GM12878 (cell line): ENCODE data around the gene AP3M1. TPM values are rescaled to one million over a fixed set of nuclear protein-coding genes. Genes with fewer than 3 reads are reported as not detected.
A peak's percentile ranks its signal among the peaks of the same experiment; 100 is the strongest.

ENCODE experiments used
- ATAC-seq: fragments of 200-7000 bp; cut with Tn5 transposase; 3 replicates; pipeline ENCODE4 v1.9.1; 2020; ENCODE audit warnings: mild to moderate bottlenecking, moderate library complexity
- BruUV-seq: library from RNA; stranded (reverse); fragments of 400-500 nt; replicated peaks from 2 replicates; lab custom pipeline; 2021; lab: Mats Ljungman, UMichigan
- CTCF ChIA-PET: fragments of 300-600 bp; sonication (Branson Sonifier 250); formaldehyde crosslinking; extraction: SDS; loops from one replicate; lab custom pipeline; 2021; ENCODE audit warnings: inconsistent platforms; lab: Yijun Ruan, JAX
- POLR2A ChIA-PET: fragments of 350-600 bp; formaldehyde crosslinking; extraction: SDS; loops from one replicate; lab custom pipeline; 2021; ENCODE audit warnings: inconsistent platforms; lab: Charles Lee
- RAD21 ChIA-PET: fragments of 300-600 bp; sonication (Branson Sonifier 250); formaldehyde crosslinking; loops from one replicate; lab custom pipeline; 2023; ENCODE audit warnings: antibody characterized with exemption; ENCODE audit not compliant: unreplicated experiment; lab: Charles Lee
- SMC1A ChIA-PET: fragments of 300-600 bp; sonication (Branson Sonifier 250); formaldehyde crosslinking; loops from one replicate; lab custom pipeline; 2023; ENCODE audit not compliant: unreplicated experiment, uncharacterized antibody; lab: Charles Lee
- DNase-seq: peaks from one replicate; pipeline ENCODE4 v3.0.0-alpha.2; 2011; ENCODE audit warnings: low read depth, low spot score
- FAIRE-seq: peaks from 3 replicates; lab custom pipeline; 2011; peaks lifted over from hg19 to GRCh38; lab: Jason Lieb, UNC
- H2AFZ ChIP-seq: 2 replicates; pipeline ENCODE4 v1.6.0; 2011; ENCODE audit warnings: low read depth, low read length, control low read depth; ENCODE audit not compliant: control insufficient read depth
- H3K27ac ChIP-seq: 2 replicates; pipeline ENCODE4 v1.5.1; 2011; ENCODE audit warnings: control low read depth; ENCODE audit not compliant: control insufficient read depth, insufficient read depth
- H3K27me3 ChIP-seq, 2 experiments: replicated peaks in 1 of 2; 2 replicates each; pipeline versions ENCODE4 v1.6.0 to v1.6.1; 2011; ENCODE audit warnings: low read length in 1 of 2; ENCODE audit not compliant: control insufficient read depth in 2 of 2, insufficient read depth in 2 of 2
- H3K36me3 ChIP-seq, 2 experiments: 2 replicates each; pipeline ENCODE4 v1.5.1; 2011; ENCODE audit warnings: low read length in 1 of 2; ENCODE audit not compliant: control insufficient read depth in 2 of 2, insufficient read depth in 2 of 2
- H3K4me1 ChIP-seq: 2 replicates; pipeline ENCODE4 v1.6.1; 2011; ENCODE audit warnings: mild to moderate bottlenecking, low read length, moderate library complexity, mixed read lengths; ENCODE audit not compliant: control insufficient read depth, insufficient read depth
- H3K4me2 ChIP-seq: 2 replicates; pipeline ENCODE4 v1.6.0; 2011; ENCODE audit warnings: control low read depth; ENCODE audit not compliant: control insufficient read depth, insufficient read depth
- H3K4me3 ChIP-seq: fragments of 200-600 bp; sonication (generic); 2 replicates; pipeline ENCODE4 v1.5.1; 2016
- H3K79me2 ChIP-seq: 2 replicates; pipeline ENCODE4 v1.6.0; 2011; ENCODE audit warnings: low read length; ENCODE audit not compliant: control insufficient read depth, insufficient read depth
- H3K9ac ChIP-seq: 2 replicates; pipeline ENCODE4 v1.8.0; 2011; ENCODE audit warnings: low read length, control low read depth, mixed read lengths; ENCODE audit not compliant: control insufficient read depth, insufficient read depth
- H3K9me3 ChIP-seq: replicated peaks from 3 replicates; pipeline ENCODE4 v1.5.1; 2011; ENCODE audit warnings: mild to moderate bottlenecking, low read length; ENCODE audit not compliant: control insufficient read depth, insufficient read depth
- H4K20me1 ChIP-seq: 2 replicates; pipeline ENCODE4 v1.6.0; 2011; ENCODE audit not compliant: control insufficient read depth, insufficient read depth
- ESRRA ChIP-seq: IDR thresholded peaks from 2 replicates; pipeline ENCODE4 v1.6.1; 2012; ENCODE audit warnings: mild to moderate bottlenecking, low read length, improper control_type of control experiment
- FOXK2 ChIP-seq: fragments of 450-650 bp; IDR thresholded peaks from 2 replicates; pipeline ENCODE4 v1.6.1; 2017; ENCODE audit warnings: mild to moderate bottlenecking, moderate library complexity
- NBN ChIP-seq: fragments of 450-650 bp; IDR thresholded peaks from 2 replicates; pipeline ENCODE4 v1.6.1; 2016
- NRF1 ChIP-seq: conservative IDR thresholded peaks from 2 replicates; pipeline ENCODE4 v1.6.1; 2011; ENCODE audit warnings: mild to moderate bottlenecking, low read depth, low read length, improper control_type of control experiment
- PAX8 ChIP-seq: fragments of 450-650 bp; IDR thresholded peaks from 2 replicates; pipeline ENCODE4 v1.6.1; 2017; ENCODE audit warnings: mild to moderate bottlenecking, moderate library complexity
- POLR2AphosphoS2 ChIP-seq: IDR thresholded peaks from 2 replicates; pipeline ENCODE4 v1.6.1; 2011; ENCODE audit warnings: low read depth, mild to moderate bottlenecking, low read length, improper control_type of control experiment, moderate library complexity
- SUZ12 ChIP-seq: fragments of 200-600 bp; sonication (generic); IDR thresholded peaks from one replicate; pipeline ENCODE4 v1.6.1; 2018; ENCODE audit warnings: antibody characterized with exemption, mild to moderate bottlenecking; ENCODE audit not compliant: unreplicated experiment
- WGBS: methylation state at CpG from one replicate; pipeline ENCODE4 v1.1.6; 2016; ENCODE audit warnings: low lambda C conversion rate; ENCODE audit not compliant: insufficient replicate concordance, insufficient coverage; ENCODE audit errors: missing lambda C conversion rate; 5-methylcytosine and 5-hydroxymethylcytosine counted together
- in situ Hi-C: fragments of 300-500 bp; cut with MboI; formaldehyde crosslinking; loops from 9 replicates; pipeline ENCODE4 v1.14.3; 2018; ENCODE audit warnings: mixed read lengths
- intact Hi-C: fragments of 100-400 bp; cut with micrococcal nuclease; formaldehyde crosslinking; loops from one replicate; pipeline ENCODE4 v1.14.2; 2022; ENCODE audit not compliant: unreplicated experiment
- polyA plus RNA-seq, 11 experiments: library from polyadenylated mRNA; depleted of rRNA in 4 of 11; unstranded in 6 of 11; stranded (reverse) in 5 of 11; fragments of >200 nt; fragmentation: Nextera tagmentation in 4 of 11; fragmentation: Illumina TruSeq in 1 of 11; extraction: Ambion mirVana in 4 of 11; extraction: Trizol in 1 of 11; gene quantifications; 1 replicate in 1 of 11; 2 replicates in 10 of 11; pipeline versions ENCODE4 v1.2.1 to v1.2.3, GENCODE V29; 2011 to 2016; ENCODE audit warnings: inconsistent platforms in 2 of 11, missing spikeins in 2 of 11, low read depth in 1 of 11
- total RNA-seq, 4 experiments: library from RNA; depleted of rRNA in 3 of 4; stranded (reverse); fragments of >200 nt in 3 of 4; fragmentation: Illumina TruSeq in 1 of 4; extraction: Trizol in 1 of 4; gene quantifications; 2 replicates each; pipeline versions ENCODE4 v1.2.1 to v1.2.3, GENCODE V29; 2013 to 2021
- TF ChIP-seq, protein P1 (sequence below): fragments of 450-650 bp; IDR thresholded peaks from 2 replicates; pipeline ENCODE4 v1.6.1; 2016; ENCODE audit warnings: mild to moderate bottlenecking
- TF ChIP-seq, protein P2 (sequence below): fragments of 450-650 bp; IDR thresholded peaks from 2 replicates; pipeline ENCODE4 v1.6.1; 2017; ENCODE audit warnings: mild to moderate bottlenecking, moderate library complexity

Gene AP3M1
- total and polyA plus RNA-seq, 10 of the 15 experiments (the other 5 are each of a cell fraction or from before 2014, with no cell fraction given): 22.1 to 83.4 (median 47.7) TPM

DNA sequence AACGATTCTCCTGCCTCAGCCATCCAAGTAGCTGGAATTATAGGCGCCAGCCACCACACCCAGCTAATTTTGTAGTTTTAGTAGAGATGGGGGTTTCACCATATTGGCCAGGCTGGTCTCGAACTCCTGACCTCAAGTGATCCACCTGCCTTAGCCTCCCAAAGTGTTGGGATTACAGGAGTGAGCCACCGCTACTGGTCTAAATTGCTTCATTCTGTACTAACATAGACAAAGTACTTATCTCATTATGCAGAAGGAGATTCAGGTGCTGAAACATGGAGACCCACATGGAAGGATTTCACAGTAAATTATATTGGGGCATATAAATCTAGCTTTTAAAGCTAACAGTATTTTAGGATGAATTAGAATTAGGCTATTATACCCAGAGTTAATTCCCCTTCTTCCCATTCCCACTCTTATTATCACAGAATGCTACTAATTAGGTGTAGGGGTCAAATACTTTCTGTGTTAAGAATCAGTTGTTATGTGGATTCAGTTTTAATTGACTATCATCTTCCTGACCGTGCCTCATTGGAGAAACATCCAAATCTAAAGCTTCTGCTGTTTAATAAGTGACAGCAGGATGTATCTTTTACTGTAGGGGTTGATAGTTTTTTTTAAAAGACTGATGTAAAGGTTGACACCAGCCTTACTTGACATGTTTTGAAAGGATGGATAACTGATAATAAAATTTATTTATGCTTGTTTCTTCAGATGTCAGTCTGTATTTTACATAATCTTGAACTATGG, 27.6 kb upstream of the AP3M1 start:
- DNase-seq: no peak
- ChIA-PET POLR2A (interaction anchor here (0.6 to 3.8 kb wide), 8 partner anchors 9 to 680 kb away, joined by 3 to 40 read pairs (median 6); partner anchors contain the start of genes ADK and AP3M1), CTCF (interaction anchor here (0.7 to 1.4 kb wide), 8 partner anchors 10 to 37 kb away, joined by 3 to 4 read pairs (median 3); no protein-coding TSS in a partner anchor), SMC1A (interaction anchor here (0.7 to 3.6 kb wide), 13 partner anchors 9 to 805 kb away, joined by 3 to 35 read pairs (median 8); partner anchors contain the start of genes ADK and AP3M1), RAD21 (interaction anchor here (0.6 to 2.0 kb wide), 9 partner anchors 11 to 237 kb away, joined by 3 to 9 read pairs (median 3); no protein-coding TSS in a partner anchor)
- 83% methylated on average over 5 of the region's 5 CpGs for WGBS
- in situ Hi-C loops (no loop called here), intact Hi-C loops (no loop called here)
- FAIRE-seq: no peak
- Histone ChIP-seq H3K27me3 (no peaks in the 10 kb centered on the region), H3K9me3 (no peaks in the 10 kb centered on the region), H3K36me3 (no peaks in the 10 kb centered on the region), H3K9ac (no peak overlapping the region; the same call in 1 of the 2 replicates), H3K27ac (no peak overlapping the region), H4K20me1 (no peaks in the 10 kb centered on the region), H3K4me2 (peak overlapping the region; percentile 86), H3K4me1 (peaks cover 33% of the 10 kb centered on the region), H3K79me2 (peaks cover 69% of the 10 kb centered on the region), H2AFZ (no peak overlapping the region), H3K4me3 (peak overlapping the region; percentile 67)
- no peak for TF ChIP-seq PAX8
- TF ChIP-seq POLR2AphosphoS2: no peak
- TF ChIP-seq ESRRA: no peak
- TF ChIP-seq, protein P1, sequence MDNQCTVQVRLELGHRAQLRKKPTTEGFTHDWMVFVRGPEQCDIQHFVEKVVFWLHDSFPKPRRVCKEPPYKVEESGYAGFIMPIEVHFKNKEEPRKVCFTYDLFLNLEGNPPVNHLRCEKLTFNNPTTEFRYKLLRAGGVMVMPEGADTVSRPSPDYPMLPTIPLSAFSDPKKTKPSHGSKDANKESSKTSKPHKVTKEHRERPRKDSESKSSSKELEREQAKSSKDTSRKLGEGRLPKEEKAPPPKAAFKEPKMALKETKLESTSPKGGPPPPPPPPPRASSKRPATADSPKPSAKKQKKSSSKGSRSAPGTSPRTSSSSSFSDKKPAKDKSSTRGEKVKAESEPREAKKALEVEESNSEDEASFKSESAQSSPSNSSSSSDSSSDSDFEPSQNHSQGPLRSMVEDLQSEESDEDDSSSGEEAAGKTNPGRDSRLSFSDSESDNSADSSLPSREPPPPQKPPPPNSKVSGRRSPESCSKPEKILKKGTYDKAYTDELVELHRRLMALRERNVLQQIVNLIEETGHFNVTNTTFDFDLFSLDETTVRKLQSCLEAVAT: peak; percentile 71
- TF ChIP-seq NRF1: no peak
- TF ChIP-seq FOXK2: no peak
- no peak for TF ChIP-seq SUZ12
- TF ChIP-seq, protein P2, sequence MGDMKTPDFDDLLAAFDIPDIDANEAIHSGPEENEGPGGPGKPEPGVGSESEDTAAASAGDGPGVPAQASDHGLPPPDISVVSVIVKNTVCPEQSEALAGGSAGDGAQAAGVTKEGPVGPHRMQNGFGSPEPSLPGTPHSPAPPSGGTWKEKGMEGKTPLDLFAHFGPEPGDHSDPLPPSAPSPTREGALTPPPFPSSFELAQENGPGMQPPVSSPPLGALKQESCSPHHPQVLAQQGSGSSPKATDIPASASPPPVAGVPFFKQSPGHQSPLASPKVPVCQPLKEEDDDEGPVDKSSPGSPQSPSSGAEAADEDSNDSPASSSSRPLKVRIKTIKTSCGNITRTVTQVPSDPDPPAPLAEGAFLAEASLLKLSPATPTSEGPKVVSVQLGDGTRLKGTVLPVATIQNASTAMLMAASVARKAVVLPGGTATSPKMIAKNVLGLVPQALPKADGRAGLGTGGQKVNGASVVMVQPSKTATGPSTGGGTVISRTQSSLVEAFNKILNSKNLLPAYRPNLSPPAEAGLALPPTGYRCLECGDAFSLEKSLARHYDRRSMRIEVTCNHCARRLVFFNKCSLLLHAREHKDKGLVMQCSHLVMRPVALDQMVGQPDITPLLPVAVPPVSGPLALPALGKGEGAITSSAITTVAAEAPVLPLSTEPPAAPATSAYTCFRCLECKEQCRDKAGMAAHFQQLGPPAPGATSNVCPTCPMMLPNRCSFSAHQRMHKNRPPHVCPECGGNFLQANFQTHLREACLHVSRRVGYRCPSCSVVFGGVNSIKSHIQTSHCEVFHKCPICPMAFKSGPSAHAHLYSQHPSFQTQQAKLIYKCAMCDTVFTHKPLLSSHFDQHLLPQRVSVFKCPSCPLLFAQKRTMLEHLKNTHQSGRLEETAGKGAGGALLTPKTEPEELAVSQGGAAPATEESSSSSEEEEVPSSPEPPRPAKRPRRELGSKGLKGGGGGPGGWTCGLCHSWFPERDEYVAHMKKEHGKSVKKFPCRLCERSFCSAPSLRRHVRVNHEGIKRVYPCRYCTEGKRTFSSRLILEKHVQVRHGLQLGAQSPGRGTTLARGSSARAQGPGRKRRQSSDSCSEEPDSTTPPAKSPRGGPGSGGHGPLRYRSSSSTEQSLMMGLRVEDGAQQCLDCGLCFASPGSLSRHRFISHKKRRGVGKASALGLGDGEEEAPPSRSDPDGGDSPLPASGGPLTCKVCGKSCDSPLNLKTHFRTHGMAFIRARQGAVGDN: no peak
- TF ChIP-seq NBN: no peak
- no peak for ATAC-seq
- BruUV-seq: no TSS peak
